Measurements from ENCODE around the gene PIEZO1. TPM values are rescaled to one million over a fixed set of nuclear protein-coding genes. Genes with fewer than 3 reads are reported as not detected.

The PIEZO1 gene
- total RNA-seq, 4 donors from 2014 or later: 81.2 to 145 (median 113) TPM

- no peaks in the 10 kb centered on the region for H3K9me3 ChIP-seq
- 75 to 81% methylated on average over 10 of the region's 10 CpGs for WGBS, 2 donors
- H3K27me3 ChIP-seq: no peaks in the 10 kb centered on the region
- peaks cover 8 to 9% of the 10 kb centered on the region in 2 donors for H3K36me3 ChIP-seq
- peaks cover 0 to 6% of the 10 kb centered on the region in 2 donors for H3K4me1 ChIP-seq
- no peak overlapping the region for H3K27ac ChIP-seq
- TF ChIP-seq POLR2A (IDR thresholded peaks at IDR 0.05) (no peak), CTCF (IDR thresholded peaks at IDR 0.05) (no peak)
- intact Hi-C loops (cut with DNase I): no loop called here
- H3K4me3 ChIP-seq (replicated peaks in 1 of 3): no peak overlapping the region
- DNase-seq: no peak
Measured at GRCh38 chr16:88692861-88693260, 92.2 kb downstream of the PIEZO1 start.

- Histone ChIP-seq H3K36me3 (peaks cover 1 to 5% of the 10 kb centered on the region in 2 donors), H3K27me3 (no peaks in the 10 kb centered on the region), H3K27ac (no peak overlapping the region), H3K4me3 (replicated peaks in 1 of 3) (no peak overlapping the region), H3K9me3 (no peaks in the 10 kb centered on the region), H3K4me1 (peaks cover 0 to 12% of the 10 kb centered on the region in 2 donors)
- intact Hi-C loops (cut with DNase I): no loop called here
- WGBS, 2 donors: 87 to 100% methylated on average over 2 to 15 of the region's 26 CpGs
- TF ChIP-seq POLR2A (IDR thresholded peaks at IDR 0.05) (no peak), CTCF (IDR thresholded peaks at IDR 0.05) (no peak)
- DNase-seq: no peak
Measured at GRCh38 chr16:88691924-88692560, 93.0 kb downstream of the PIEZO1 start.

- Histone ChIP-seq H3K4me3 (replicated peaks in 1 of 3) (no peak overlapping the region), H3K27me3 (no peaks in the 10 kb centered on the region), H3K4me1 (peaks cover 0 to 18% of the 10 kb centered on the region in 2 donors), H3K36me3 (no peaks in the 10 kb centered on the region), H3K27ac (no peak overlapping the region), H3K9me3 (no peaks in the 10 kb centered on the region)
- intact Hi-C loops (cut with DNase I): no loop called here
- TF ChIP-seq CTCF (IDR thresholded peaks at IDR 0.05) (no peak), POLR2A (IDR thresholded peaks at IDR 0.05) (no peak)
- WGBS, 2 donors: 81 to 87% methylated on average over 9 to 30 of the region's 33 CpGs
- DNase-seq: no peak
Measured at GRCh38 chr16:88691129-88691813, 93.7 kb downstream of the PIEZO1 start.

GRCh38 chr16:88690341-88691128 lies 94.5 kb downstream of the PIEZO1 start:
- H3K4me3 ChIP-seq (replicated peaks in 1 of 3): no peak overlapping the region
- WGBS, 2 donors: 82 to 84% methylated on average over 12 to 19 of the region's 21 CpGs
- intact Hi-C loops (cut with DNase I): no loop called here
- H3K27ac ChIP-seq: no peak overlapping the region
- H3K36me3 ChIP-seq: no peaks in the 10 kb centered on the region
- H3K4me1 ChIP-seq: peaks cover 0 to 25% of the 10 kb centered on the region in 2 donors
- no peaks in the 10 kb centered on the region for H3K9me3 ChIP-seq
- TF ChIP-seq POLR2A (IDR thresholded peaks at IDR 0.05) (no peak), CTCF (IDR thresholded peaks at IDR 0.05) (no peak)
- H3K27me3 ChIP-seq: no peaks in the 10 kb centered on the region
- DNase-seq: no peak
